ENCODE data around the gene DIPK1A.

The DIPK1A gene

DNA sequence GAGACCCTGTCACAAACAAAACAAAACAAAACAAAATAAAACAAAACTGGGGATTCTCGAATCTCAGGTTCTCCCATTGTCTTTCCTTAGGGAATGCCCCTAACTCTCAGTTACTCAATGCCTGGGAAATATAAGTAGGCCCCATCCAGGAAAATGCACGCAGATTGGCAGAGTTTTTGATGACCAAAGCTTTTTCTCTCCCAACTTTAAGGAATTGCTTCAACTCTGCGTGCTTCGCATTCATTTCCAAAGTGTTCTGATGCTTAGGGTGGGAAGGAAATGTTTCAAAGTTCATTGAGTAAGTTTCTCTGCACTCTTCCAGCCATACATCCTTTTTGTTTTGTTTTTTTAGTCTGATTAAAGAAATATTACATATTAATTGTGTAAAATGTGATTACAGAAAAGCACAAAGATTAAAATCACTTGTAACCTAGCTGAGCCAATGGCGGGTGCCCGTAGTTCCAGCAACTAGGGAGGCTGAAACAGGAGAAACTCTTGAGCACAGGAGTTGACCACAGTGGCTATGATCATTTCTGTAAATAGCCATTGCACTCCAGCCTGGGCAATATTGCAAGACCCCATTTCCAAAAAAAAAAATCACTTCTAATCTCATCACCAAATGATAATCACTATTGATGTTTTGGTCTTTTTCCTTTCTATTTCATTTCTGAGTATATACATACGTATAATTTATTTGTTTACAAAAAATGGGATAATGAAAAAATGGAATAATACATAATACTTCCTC lies 157.9 kb downstream of the DIPK1A start:
- no peak for DNase-seq (ENCODE audit: low read depth in 3 of 3)

DNA sequence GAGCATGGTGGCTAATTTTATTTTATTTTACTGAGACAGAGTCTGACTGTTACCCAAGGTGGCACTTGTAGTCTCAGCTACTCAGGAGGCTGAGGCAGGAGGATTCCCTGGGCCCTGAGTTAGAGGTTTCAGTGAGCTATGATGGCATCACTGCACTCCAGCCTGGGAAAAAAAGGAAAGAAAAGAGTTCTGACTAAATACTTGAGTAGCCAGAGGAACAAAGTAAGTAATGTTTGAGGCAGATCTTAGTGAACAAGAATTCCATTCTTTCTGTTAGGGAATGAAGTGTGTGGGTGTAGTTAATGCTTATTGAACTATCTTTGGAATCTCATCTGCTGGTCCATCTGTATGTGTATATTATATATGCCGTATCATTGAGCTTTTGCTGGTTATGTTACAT lies 163.3 kb downstream of the DIPK1A start:
- no peak for DNase-seq (ENCODE audit: low read depth in 3 of 3)

DNA sequence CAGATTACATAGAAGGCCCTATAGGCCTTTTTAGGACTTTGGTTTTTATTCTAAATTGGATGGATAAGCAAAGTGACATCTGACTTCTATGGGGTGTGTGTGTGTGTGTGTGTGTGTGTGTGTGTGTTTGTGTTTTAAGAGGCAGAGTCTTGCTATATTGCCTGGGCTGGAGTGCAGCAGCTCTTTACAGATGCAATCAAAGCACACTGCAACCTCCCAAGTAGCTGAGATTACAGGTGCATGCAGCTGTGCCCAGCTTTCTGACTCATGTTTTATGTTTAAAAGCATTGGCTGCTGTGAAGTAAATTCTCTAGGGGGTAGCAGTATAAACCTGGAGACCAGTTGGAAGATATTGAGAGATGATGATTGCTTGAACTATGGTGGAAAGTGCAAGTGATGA lies 164.0 kb downstream of the DIPK1A start:
- DNase-seq (ENCODE audit: low read depth in 3 of 3): no peak

DNA sequence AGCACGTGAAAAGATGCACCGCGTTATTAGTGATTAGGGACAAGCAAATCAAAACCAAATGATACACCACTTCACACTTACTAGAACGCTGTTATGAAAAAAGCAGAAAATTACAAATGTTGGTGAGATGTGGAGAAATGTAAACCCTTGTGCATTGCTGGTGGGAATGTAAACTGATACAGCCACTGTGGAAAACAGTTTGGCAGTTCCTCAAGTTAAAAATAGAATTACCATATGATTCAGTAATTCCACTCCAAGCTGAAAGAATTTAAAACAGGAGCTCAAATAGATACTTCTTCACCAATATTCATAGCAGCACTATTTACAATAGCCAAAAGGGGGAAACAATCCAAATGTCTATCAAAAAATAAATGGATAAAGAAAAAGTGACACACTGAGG lies 166.1 kb downstream of the DIPK1A start:
- no peak for DNase-seq (ENCODE audit: low read depth in 3 of 3)

DNA sequence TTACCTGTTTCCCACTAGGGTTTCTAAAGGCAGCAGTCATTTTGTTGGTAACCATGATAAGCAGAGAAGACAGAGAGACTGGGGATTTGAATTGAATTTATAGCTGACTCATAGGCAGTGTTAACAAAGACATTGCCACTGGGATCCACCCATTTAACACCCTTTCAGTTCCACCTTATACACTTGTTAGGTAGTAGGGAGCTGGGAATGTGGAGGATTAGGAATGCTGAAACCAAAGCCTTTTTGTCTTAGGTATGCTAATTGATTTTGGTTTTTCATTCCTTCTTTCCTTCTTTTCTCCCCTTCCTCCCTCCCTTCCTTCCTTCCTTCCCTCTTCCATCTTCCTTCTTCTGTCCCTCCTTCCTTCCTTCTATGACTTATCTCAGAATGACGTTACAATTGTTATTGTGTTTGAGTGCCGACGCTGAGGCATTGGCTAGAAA lies 168.9 kb downstream of the DIPK1A start:
- DNase-seq (ENCODE audit: low read depth in 3 of 3): no peak
